OCI-LY7 (cell line): Measurements from ENCODE around the gene OR5H1. TPM values are rescaled to one million over a fixed set of nuclear protein-coding genes. Genes with fewer than 3 reads are reported as not detected.

Experiments
- BruUV-seq: library from RNA; stranded (reverse); fragments of 400-500 nt; replicated peaks from 2 replicates; lab custom pipeline; 2021; lab: Mats Ljungman, UMichigan
- CTCF ChIA-PET: fragments of 300-600 bp; sonication (Branson Sonifier 250); formaldehyde crosslinking; loops from one replicate; lab custom pipeline; 2022; ENCODE audit warnings: antibody characterized with exemption; ENCODE audit not compliant: unreplicated experiment; lab: Charles Lee
- POLR2A ChIA-PET: fragments of 300-600 bp; sonication (Branson Sonifier 250); formaldehyde crosslinking; loops from one replicate; lab custom pipeline; 2022; ENCODE audit warnings: antibody characterized with exemption; lab: Charles Lee
- DNase-seq: peaks from one replicate; pipeline ENCODE4 v3.0.0-alpha.2; 2015; ENCODE audit warnings: low spot score
- H2AFZ ChIP-seq: fragments of 200-600 bp; sonication (generic), shearing (Covaris generic); 2 replicates; pipeline ENCODE4 v1.6.1; 2014; ENCODE audit warnings: mild to moderate bottlenecking, antibody characterized with exemption, low read length, moderate library complexity
- H3K27ac ChIP-seq: fragments of 200-600 bp; sonication (generic); 2 replicates; pipeline ENCODE4 v1.5.1; 2014; ENCODE audit warnings: mixed run types, low read depth, mild to moderate bottlenecking, moderate library complexity, low read length, inconsistent platforms; ENCODE audit not compliant: poor library complexity, severe bottlenecking
- H3K36me3 ChIP-seq: fragments of 200-600 bp; sonication (generic); 2 replicates; pipeline ENCODE4 v1.6.1; 2014; ENCODE audit warnings: mild to moderate bottlenecking, antibody characterized with exemption, low read length, moderate library complexity, mixed read lengths; ENCODE audit not compliant: insufficient read depth
- H3K4me1 ChIP-seq: fragments of 200-600 bp; sonication (generic); 2 replicates; pipeline ENCODE4 v1.5.1; 2014; ENCODE audit warnings: mild to moderate bottlenecking, low read length; ENCODE audit not compliant: insufficient read depth, poor library complexity, severe bottlenecking
- H3K4me2 ChIP-seq: fragments of 200-600 bp; sonication (generic); 2 replicates; pipeline ENCODE4 v1.6.1; 2014; ENCODE audit warnings: mild to moderate bottlenecking, low read length
- H3K4me3 ChIP-seq: fragments of 200-600 bp; sonication (generic); 2 replicates; pipeline ENCODE4 v1.5.1; 2014; ENCODE audit warnings: mild to moderate bottlenecking, low read depth, low read length; ENCODE audit not compliant: poor library complexity, severe bottlenecking
- H3K79me2 ChIP-seq: fragments of 200-600 bp; sonication (generic); 2 replicates; pipeline ENCODE4 v1.6.1; 2016; ENCODE audit warnings: low read depth, mild to moderate bottlenecking, low read length, moderate library complexity, mixed read lengths; ENCODE audit not compliant: insufficient read depth
- H3K9me2 ChIP-seq: fragments of 200-600 bp; sonication (generic); 2 replicates; pipeline ENCODE4 v1.6.1; 2016; ENCODE audit warnings: mild to moderate bottlenecking, low read length, mixed read lengths; ENCODE audit not compliant: insufficient read depth
- H3K9me3 ChIP-seq: fragments of 200-600 bp; sonication (generic); 2 replicates; pipeline ENCODE4 v1.6.1; 2014; ENCODE audit warnings: mild to moderate bottlenecking, mixed run types, low read length, mixed read lengths
- H4K20me1 ChIP-seq: fragments of 200-600 bp; sonication (generic); 2 replicates; pipeline ENCODE4 v1.6.1; 2014; ENCODE audit warnings: mild to moderate bottlenecking, antibody characterized with exemption, low read length, moderate library complexity, mixed read lengths; ENCODE audit not compliant: insufficient read depth
- EZH2phosphoT487 ChIP-seq: fragments of 200-600 bp; sonication (generic); IDR thresholded peaks from 2 replicates; pipeline ENCODE4 v1.6.1; 2018; ENCODE audit warnings: low read depth, borderline replicate concordance, mild to moderate bottlenecking, mixed run types, antibody characterized with exemption, low read length, moderate library complexity, mixed read lengths
- intact Hi-C: fragments of 100-400 bp; cut with micrococcal nuclease; formaldehyde crosslinking; loops from one replicate; pipeline ENCODE4 v1.10.0; 2022; ENCODE audit not compliant: unreplicated experiment
- total RNA-seq, 2 experiments: library from RNA; depleted of rRNA in 1 of 2; stranded (reverse); fragments of >200 nt in 1 of 2; shearing (Covaris generic) in 1 of 2; gene quantifications; 2 replicates each; pipeline ENCODE4 v1.2.3, GENCODE V29; 2014 to 2022
- TF ChIP-seq, protein P1 (sequence below): fragments of 200-600 bp; sonication (generic); conservative IDR thresholded peaks from 2 replicates; pipeline ENCODE4 v1.5.1; 2014; ENCODE audit warnings: mild to moderate bottlenecking, antibody characterized with exemption, low read length, moderate library complexity, mixed read lengths

The OR5H1 gene
- total RNA-seq, 2 experiments from 2014 or later, result not detected

DNA sequence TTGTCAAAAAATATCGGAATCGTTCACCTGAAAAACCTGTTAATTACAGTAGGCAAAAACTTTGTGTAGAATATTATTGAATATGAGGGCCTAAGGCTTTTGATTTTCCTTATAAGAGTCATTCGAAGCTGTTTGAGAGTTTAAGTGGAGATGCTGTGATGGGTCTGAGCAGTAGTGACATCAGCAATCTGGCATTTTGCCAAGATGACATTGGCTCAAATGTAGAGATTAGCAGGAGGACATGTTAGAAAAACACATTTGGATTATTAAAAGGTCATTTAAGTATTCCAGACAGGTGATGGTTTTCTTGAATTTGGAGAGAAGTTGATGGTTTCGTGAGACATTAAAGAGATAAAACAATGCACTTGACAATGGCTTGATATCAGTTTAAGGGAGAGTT, 30.7 kb upstream of the OR5H1 start:
- DNase-seq, result no peak
- H3K79me2 ChIP-seq, result no peaks in the 10 kb centered on the region
- no peak overlapping the region for H3K27ac ChIP-seq
- no peaks in the 10 kb centered on the region for H4K20me1 ChIP-seq
- H3K9me3 ChIP-seq, result no peaks in the 10 kb centered on the region
- H3K36me3 ChIP-seq, result no peaks in the 10 kb centered on the region
- intact Hi-C loops, result no loop called here
- no peak overlapping the region for H3K4me2 ChIP-seq
- POLR2A ChIA-PET, result no interaction called here
- no peak overlapping the region for H2AFZ ChIP-seq
- H3K9me2 ChIP-seq, result no peaks in the 10 kb centered on the region
- no TSS peak for BruUV-seq
- CTCF ChIA-PET, result no interaction called here
- H3K4me3 ChIP-seq, result no peak overlapping the region
- TF ChIP-seq, protein P1, sequence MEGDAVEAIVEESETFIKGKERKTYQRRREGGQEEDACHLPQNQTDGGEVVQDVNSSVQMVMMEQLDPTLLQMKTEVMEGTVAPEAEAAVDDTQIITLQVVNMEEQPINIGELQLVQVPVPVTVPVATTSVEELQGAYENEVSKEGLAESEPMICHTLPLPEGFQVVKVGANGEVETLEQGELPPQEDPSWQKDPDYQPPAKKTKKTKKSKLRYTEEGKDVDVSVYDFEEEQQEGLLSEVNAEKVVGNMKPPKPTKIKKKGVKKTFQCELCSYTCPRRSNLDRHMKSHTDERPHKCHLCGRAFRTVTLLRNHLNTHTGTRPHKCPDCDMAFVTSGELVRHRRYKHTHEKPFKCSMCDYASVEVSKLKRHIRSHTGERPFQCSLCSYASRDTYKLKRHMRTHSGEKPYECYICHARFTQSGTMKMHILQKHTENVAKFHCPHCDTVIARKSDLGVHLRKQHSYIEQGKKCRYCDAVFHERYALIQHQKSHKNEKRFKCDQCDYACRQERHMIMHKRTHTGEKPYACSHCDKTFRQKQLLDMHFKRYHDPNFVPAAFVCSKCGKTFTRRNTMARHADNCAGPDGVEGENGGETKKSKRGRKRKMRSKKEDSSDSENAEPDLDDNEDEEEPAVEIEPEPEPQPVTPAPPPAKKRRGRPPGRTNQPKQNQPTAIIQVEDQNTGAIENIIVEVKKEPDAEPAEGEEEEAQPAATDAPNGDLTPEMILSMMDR, result no peak
- no peak for TF ChIP-seq EZH2phosphoT487
- H3K4me1 ChIP-seq, result no peaks in the 10 kb centered on the region

DNA sequence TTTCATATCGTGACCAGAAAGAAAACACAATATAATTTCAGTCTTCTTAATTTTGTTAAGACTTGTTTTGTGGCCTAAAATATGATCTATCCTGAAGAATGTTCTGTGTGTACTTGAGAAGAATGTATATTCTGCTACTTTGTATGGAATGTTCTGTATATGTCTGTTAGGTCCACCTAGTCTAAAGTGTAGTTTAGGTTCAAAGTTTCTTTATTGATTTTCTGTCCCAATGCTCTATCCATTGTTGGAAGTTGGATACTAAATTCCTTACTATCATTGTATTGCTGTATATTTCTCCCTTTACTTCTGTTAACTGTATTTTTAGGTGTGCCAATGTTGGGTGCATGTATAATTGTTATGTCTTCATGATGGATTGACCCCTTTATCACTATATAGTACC, 22.4 kb upstream of the OR5H1 start:
- H3K9me3 ChIP-seq, result no peaks in the 10 kb centered on the region
- TF ChIP-seq EZH2phosphoT487, result no peak
- TF ChIP-seq, protein P1, result no peak
- ChIA-PET CTCF (no interaction called here), POLR2A (no interaction called here)
- H4K20me1 ChIP-seq, result no peaks in the 10 kb centered on the region
- H2AFZ ChIP-seq, result no peak overlapping the region
- no peak for DNase-seq
- H3K4me2 ChIP-seq, result no peak overlapping the region
- no peaks in the 10 kb centered on the region for H3K4me1 ChIP-seq
- no peaks in the 10 kb centered on the region for H3K79me2 ChIP-seq
- H3K9me2 ChIP-seq, result no peaks in the 10 kb centered on the region
- no peak overlapping the region for H3K27ac ChIP-seq
- intact Hi-C loops, result no loop called here
- no TSS peak for BruUV-seq
- no peaks in the 10 kb centered on the region for H3K36me3 ChIP-seq
- no peak overlapping the region for H3K4me3 ChIP-seq

DNA sequence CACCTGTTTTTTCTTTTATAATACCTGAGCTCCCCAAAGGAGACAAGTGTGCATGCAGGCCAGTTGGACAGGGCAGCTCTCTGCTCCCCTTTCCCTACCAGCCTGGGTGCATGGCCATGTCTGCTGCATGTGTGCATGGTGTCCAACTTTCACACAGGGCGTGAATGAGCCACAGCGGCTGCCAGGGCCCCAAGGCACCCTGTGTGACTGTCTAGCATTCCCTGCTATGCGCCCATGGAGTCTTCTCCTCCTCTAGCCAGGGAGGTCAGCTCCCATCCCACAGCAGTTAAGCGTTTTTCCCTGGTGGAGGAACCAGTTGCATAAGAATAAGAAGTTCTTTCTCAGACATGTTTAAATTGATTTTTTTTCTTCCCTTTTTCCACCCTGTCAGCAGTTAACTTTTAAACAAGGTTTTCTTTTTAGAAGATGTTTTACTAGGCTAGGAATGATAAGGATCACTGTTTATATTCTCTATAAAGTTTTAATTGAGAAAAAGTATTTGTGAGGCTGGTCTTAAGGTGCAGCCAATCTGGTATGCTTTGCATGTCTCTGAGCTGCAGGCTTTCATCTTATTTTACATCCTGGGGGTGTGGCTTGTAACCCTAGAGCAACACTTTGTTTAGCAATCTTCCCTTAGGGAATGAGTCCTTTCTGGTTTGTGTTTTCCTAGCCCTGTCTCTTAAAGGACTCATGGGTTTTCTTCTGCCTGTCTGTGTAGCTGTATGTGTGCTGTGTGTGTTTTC, 20.5 kb upstream of the OR5H1 start:
- Histone ChIP-seq H3K36me3 (no peaks in the 10 kb centered on the region), H3K4me3 (no peak overlapping the region), H4K20me1 (no peaks in the 10 kb centered on the region), H3K4me1 (no peaks in the 10 kb centered on the region), H3K9me3 (no peaks in the 10 kb centered on the region), H3K79me2 (no peaks in the 10 kb centered on the region), H2AFZ (no peak overlapping the region), H3K27ac (no peak overlapping the region), H3K4me2 (no peak overlapping the region), H3K9me2 (no peaks in the 10 kb centered on the region)
- CTCF ChIA-PET, result no interaction called here
- TF ChIP-seq, protein P1, result no peak
- TF ChIP-seq EZH2phosphoT487, result no peak
- POLR2A ChIA-PET, result interaction anchor here (0.6 kb wide), 1 partner anchor 17 kb away, joined by 5 read pairs; no protein-coding TSS in a partner anchor
- DNase-seq, result no peak
- no TSS peak for BruUV-seq
- intact Hi-C loops, result no loop called here
